ENCODE results near the gene NSUN6.

DNA sequence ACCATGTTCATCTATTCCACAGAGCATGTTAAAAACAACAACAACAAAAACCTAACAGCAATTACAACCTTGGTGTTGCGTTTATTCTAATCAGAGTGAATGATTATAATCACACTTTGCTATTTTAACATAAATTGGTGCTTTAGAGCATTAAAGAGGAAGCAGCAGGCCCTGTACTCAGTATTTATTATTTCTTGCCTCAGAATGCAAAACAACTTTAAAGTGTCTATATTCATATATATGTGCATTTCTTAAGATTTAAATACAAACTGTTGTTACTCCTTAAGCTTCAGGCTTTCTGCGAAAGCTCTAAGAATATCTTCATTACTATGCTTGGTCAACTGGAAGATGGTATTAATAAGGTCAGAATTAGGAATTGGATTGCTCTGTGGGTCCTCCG lies 29.4 kb upstream of the NSUN6 start:
- TF ChIP-seq SUZ12 (IDR thresholded peaks at IDR 0.05) (no peak), CTBP1 (IDR thresholded peaks at IDR 0.05; ENCODE audit: borderline replicate concordance) (no peak), FOXA1 (IDR thresholded peaks at IDR 0.05) (no peak), FOXM1 (IDR thresholded peaks at IDR 0.05; ENCODE audit: borderline replicate concordance) (no peak), LEF1 (IDR thresholded peaks at IDR 0.05; ENCODE audit: borderline replicate concordance) (no peak), BHLHE40 (IDR thresholded peaks at IDR 0.05; ENCODE audit: borderline replicate concordance) (no peak), SP1 (IDR thresholded peaks at IDR 0.05) (no peak), TARDBP (IDR thresholded peaks at IDR 0.05) (no peak), HDGF (IDR thresholded peaks at IDR 0.05; ENCODE audit: borderline replicate concordance) (no peak), FOXK2 (IDR thresholded peaks at IDR 0.05) (no peak), ELF4 (IDR thresholded peaks at IDR 0.05) (no peak)
- TF ChIP-seq, protein P1, sequence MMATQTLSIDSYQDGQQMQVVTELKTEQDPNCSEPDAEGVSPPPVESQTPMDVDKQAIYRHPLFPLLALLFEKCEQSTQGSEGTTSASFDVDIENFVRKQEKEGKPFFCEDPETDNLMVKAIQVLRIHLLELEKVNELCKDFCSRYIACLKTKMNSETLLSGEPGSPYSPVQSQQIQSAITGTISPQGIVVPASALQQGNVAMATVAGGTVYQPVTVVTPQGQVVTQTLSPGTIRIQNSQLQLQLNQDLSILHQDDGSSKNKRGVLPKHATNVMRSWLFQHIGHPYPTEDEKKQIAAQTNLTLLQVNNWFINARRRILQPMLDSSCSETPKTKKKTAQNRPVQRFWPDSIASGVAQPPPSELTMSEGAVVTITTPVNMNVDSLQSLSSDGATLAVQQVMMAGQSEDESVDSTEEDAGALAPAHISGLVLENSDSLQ (IDR thresholded peaks at IDR 0.05), result no peak
